H9 (cell line): ENCODE results near the gene SLC35B1. TPM values are rescaled to one million over a fixed set of nuclear protein-coding genes. Genes with fewer than 3 reads are reported as not detected.

Experiments
- DNase-seq: peaks from one replicate; pipeline ENCODE4 v3.0.0-alpha.2; 2017
- H2AFZ ChIP-seq: one replicate; pipeline ENCODE4 v1.6.1; 2013; ENCODE audit warnings: mild to moderate bottlenecking, low read length, control low read depth, moderate library complexity
- H2AK5ac ChIP-seq: 2 replicates; pipeline ENCODE4 v1.6.1; 2013; ENCODE audit warnings: low read length, control low read depth, mixed read lengths; ENCODE audit not compliant: insufficient read length
- H2BK120ac ChIP-seq: one replicate; pipeline ENCODE4 v1.6.1; 2013; ENCODE audit warnings: low read depth, mild to moderate bottlenecking, low read length, control low read depth, inconsistent platforms; ENCODE audit not compliant: poor library complexity, severe bottlenecking
- H2BK12ac ChIP-seq: 2 replicates; pipeline ENCODE4 v1.6.1; 2013; ENCODE audit warnings: low read length, control low read depth, mixed read lengths, low read depth; ENCODE audit not compliant: insufficient read length
- H2BK15ac ChIP-seq: 2 replicates; pipeline ENCODE4 v1.6.1; 2013; ENCODE audit warnings: low read depth, low read length, control low read depth
- H2BK20ac ChIP-seq: one replicate; pipeline ENCODE4 v1.6.1; 2013; ENCODE audit warnings: low read depth, mild to moderate bottlenecking, low read length, control low read depth, inconsistent platforms; ENCODE audit not compliant: poor library complexity, severe bottlenecking
- H2BK5ac ChIP-seq: 2 replicates; pipeline ENCODE4 v1.6.1; 2013; ENCODE audit warnings: low read length, control low read depth, mixed read lengths; ENCODE audit not compliant: insufficient read length
- H3K14ac ChIP-seq: 2 replicates; pipeline ENCODE4 v1.6.1; 2013; ENCODE audit warnings: low read length, control low read depth; ENCODE audit not compliant: insufficient read depth
- H3K18ac ChIP-seq: 2 replicates; pipeline ENCODE4 v1.6.1; 2013; ENCODE audit warnings: low read depth, mild to moderate bottlenecking, mixed read lengths, low read length, control low read depth; ENCODE audit not compliant: insufficient read length
- H3K23ac ChIP-seq: 2 replicates; pipeline ENCODE4 v1.6.1; 2013; ENCODE audit warnings: low read length, control low read depth, mixed read lengths, low read depth; ENCODE audit not compliant: insufficient read length
- H3K23me2 ChIP-seq: 2 replicates; pipeline ENCODE4 v1.6.1; 2013; ENCODE audit warnings: low read depth, mild to moderate bottlenecking, mixed read lengths, low read length, control low read depth; ENCODE audit not compliant: insufficient read length, poor library complexity, severe bottlenecking
- H3K27ac ChIP-seq: 2 replicates; pipeline ENCODE4 v1.5.1; 2013; ENCODE audit warnings: low read length, control low read depth, mixed read lengths, low read depth; ENCODE audit not compliant: insufficient read length
- H3K27me3 ChIP-seq: 2 replicates; pipeline ENCODE4 v1.6.1; 2013; ENCODE audit warnings: low read length, control low read depth, inconsistent platforms; ENCODE audit not compliant: insufficient read depth
- H3K4ac ChIP-seq: 2 replicates; pipeline ENCODE4 v1.6.1; 2013; ENCODE audit warnings: low read depth, mild to moderate bottlenecking, control low read depth, inconsistent platforms, low read length, moderate library complexity
- H3K4me1 ChIP-seq: 2 replicates; pipeline ENCODE4 v1.6.1; 2013; ENCODE audit warnings: low read length, control low read depth, inconsistent platforms; ENCODE audit not compliant: insufficient read depth
- H3K4me2 ChIP-seq: 2 replicates; pipeline ENCODE4 v1.6.1; 2013; ENCODE audit warnings: low read length, control low read depth, mixed read lengths; ENCODE audit not compliant: insufficient read length, insufficient read depth
- H3K56ac ChIP-seq: 2 replicates; pipeline ENCODE4 v1.6.1; 2013; ENCODE audit warnings: low read depth, mild to moderate bottlenecking, mixed read lengths, low read length, control low read depth; ENCODE audit not compliant: insufficient read length
- H3K79me1 ChIP-seq: 2 replicates; pipeline ENCODE4 v1.6.1; 2013; ENCODE audit warnings: low read depth, mild to moderate bottlenecking, moderate library complexity, low read length, control low read depth, inconsistent platforms; ENCODE audit not compliant: insufficient read depth, poor library complexity, severe bottlenecking
- H3K79me2 ChIP-seq: 2 replicates; pipeline ENCODE4 v1.6.1; 2013; ENCODE audit warnings: low read length, control low read depth, inconsistent platforms; ENCODE audit not compliant: insufficient read depth
- H3K9ac ChIP-seq: 2 replicates; pipeline ENCODE4 v1.6.1; 2013; ENCODE audit warnings: low read length, control low read depth, mixed read lengths; ENCODE audit not compliant: insufficient read length; ENCODE audit errors: extremely low read depth
- H3K9me3 ChIP-seq: one replicate; pipeline ENCODE4 v1.6.1; 2013; ENCODE audit warnings: low read depth, low read length, inconsistent platforms; ENCODE audit not compliant: control insufficient read depth
- H3T11ph ChIP-seq: one replicate; pipeline ENCODE4 v1.6.1; 2013; ENCODE audit warnings: mild to moderate bottlenecking, low read length, control low read depth, inconsistent platforms
- H4K20me1 ChIP-seq: one replicate; pipeline ENCODE4 v1.6.1; 2013; ENCODE audit not compliant: control insufficient read depth, insufficient read length, insufficient read depth
- H4K5ac ChIP-seq: 2 replicates; pipeline ENCODE4 v1.6.1; 2013; ENCODE audit warnings: low read depth, mild to moderate bottlenecking, mixed read lengths, low read length, control low read depth; ENCODE audit not compliant: insufficient read length
- H4K8ac ChIP-seq: replicated peaks from 2 replicates; pipeline ENCODE4 v1.6.1; 2013; ENCODE audit warnings: low read length, control low read depth, mixed read lengths, low read depth; ENCODE audit not compliant: insufficient read length
- H4K91ac ChIP-seq: 2 replicates; pipeline ENCODE4 v1.6.1; 2013; ENCODE audit warnings: low read depth, mild to moderate bottlenecking, moderate library complexity, mixed read lengths, low read length, control low read depth; ENCODE audit not compliant: insufficient read length
- H3K27ac Mint-ChIP-seq, 3 experiments: 2 replicates in 2 of 3; 3 replicates in 1 of 3; pipeline ENCODE4 v1.8.0; 2020 to 2021; ENCODE audit warnings: mixed read lengths in 3 of 3, mild to moderate bottlenecking in 1 of 3, moderate library complexity in 1 of 3
- H3K27me3 Mint-ChIP-seq: 2 replicates; pipeline ENCODE4 v1.8.0; 2021; ENCODE audit warnings: low read depth, mild to moderate bottlenecking, moderate library complexity, mixed read lengths
- H3K36me3 Mint-ChIP-seq, 3 experiments: 2 replicates in 2 of 3; 3 replicates in 1 of 3; pipeline ENCODE4 v1.8.0; 2020 to 2021; ENCODE audit warnings: low read depth in 3 of 3, mixed read lengths in 3 of 3; ENCODE audit not compliant: insufficient read depth in 1 of 3
- H3K4me1 Mint-ChIP-seq, 2 experiments: 2 replicates each; pipeline ENCODE4 v1.8.0; 2020; ENCODE audit warnings: mixed read lengths in 2 of 2
- H3K4me3 Mint-ChIP-seq, 2 experiments: 2 replicates in 1 of 2; 3 replicates in 1 of 2; pipeline ENCODE4 v1.8.0; 2020 to 2021; ENCODE audit warnings: mild to moderate bottlenecking in 2 of 2, mixed read lengths in 2 of 2, moderate library complexity in 1 of 2
- H3K9me3 Mint-ChIP-seq, 2 experiments: 2 replicates in 1 of 2; 3 replicates in 1 of 2; pipeline ENCODE4 v1.8.0; 2020; ENCODE audit warnings: mild to moderate bottlenecking in 2 of 2, mixed read lengths in 2 of 2, moderate library complexity in 1 of 2
- WGBS: extraction: QIAGEN DNeasy Blood & Tissue Kit; methylation state at CpG from one replicate; pipeline ENCODE4 v1.1.7; 2013; ENCODE audit warnings: missing lambda C conversion rate, low lambda C conversion rate, mixed read lengths; ENCODE audit not compliant: insufficient read length; ENCODE audit errors: extremely low coverage; 5-methylcytosine and 5-hydroxymethylcytosine counted together
- total RNA-seq: library from RNA; stranded (reverse); gene quantifications from 2 replicates; pipeline ENCODE4 v1.2.1, GENCODE V29; 2021
- TF ChIP-seq, protein P1 (sequence below): fragments of 200-600 bp; sonication (generic); conservative IDR thresholded peaks from 3 replicates; pipeline ENCODE4 v1.8.0; 2021; ENCODE audit warnings: antibody characterized with exemption, mild to moderate bottlenecking

The SLC35B1 gene
- total RNA-seq, 1 experiment from 2014 or later, result 58.9 TPM

DNA sequence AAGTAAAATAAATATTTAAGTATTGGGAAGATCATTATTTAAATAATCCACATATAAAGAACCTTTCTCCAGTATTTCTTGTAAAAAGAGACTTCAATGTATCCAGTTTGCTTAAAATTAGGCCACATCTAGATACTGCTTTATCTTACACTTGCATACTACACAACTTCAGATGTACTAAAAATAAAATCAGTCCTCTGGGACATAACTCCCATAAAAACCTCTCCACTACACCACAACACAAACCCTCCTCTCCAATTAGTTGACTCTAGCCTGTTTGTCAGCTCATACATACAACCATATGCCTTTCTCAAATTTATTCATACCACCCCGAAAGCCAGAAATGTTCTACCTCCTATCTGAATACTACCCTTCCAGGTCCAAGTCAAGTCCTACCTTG is 51.5 kb downstream of the SLC35B1 start:
- H3K79me2 ChIP-seq, result peaks cover 3% of the 10 kb centered on the region
- no peak for DNase-seq
- H3K14ac ChIP-seq, result no peak overlapping the region
- H3K4me1 ChIP-seq, result no peaks in the 10 kb centered on the region
- no peak overlapping the region for H3K56ac ChIP-seq
- no peak overlapping the region for H3K4ac ChIP-seq
- H4K8ac ChIP-seq, result no peak overlapping the region
- no peak overlapping the region for H3T11ph ChIP-seq
- no peak overlapping the region for H3K4me2 ChIP-seq
- no peak overlapping the region for H3K27ac ChIP-seq
- H3K27me3 ChIP-seq, result no peaks in the 10 kb centered on the region
- no peaks in the 10 kb centered on the region for H3K9me3 ChIP-seq
- no peak overlapping the region for H4K91ac ChIP-seq
- H3K9me3 Mint-ChIP-seq, result no peaks in the 10 kb centered on the region
- H4K5ac ChIP-seq, result no peak overlapping the region
- H3K23ac ChIP-seq, result no peak overlapping the region
- WGBS, result no CpG with 5 or more reads among the region's 1 CpG
- no peaks in the 10 kb centered on the region for H3K23me2 ChIP-seq
- no peak overlapping the region for H2BK15ac ChIP-seq
- H3K9ac ChIP-seq, result no peak overlapping the region
- H4K20me1 ChIP-seq, result no peaks in the 10 kb centered on the region
- H2AFZ ChIP-seq, result no peak overlapping the region
- H2BK120ac ChIP-seq, result no peak overlapping the region
- no peak overlapping the region for H3K18ac ChIP-seq
- peak overlapping the region in 1 of 3 experiments; percentile 10; a peak in 1 of 7 replicates for H3K27ac Mint-ChIP-seq
- H2BK20ac ChIP-seq, result no peak overlapping the region
- no peak overlapping the region for H3K4me3 Mint-ChIP-seq
- H2AK5ac ChIP-seq, result no peak overlapping the region
- no peaks in the 10 kb centered on the region for H3K4me1 Mint-ChIP-seq
- TF ChIP-seq, protein P1, sequence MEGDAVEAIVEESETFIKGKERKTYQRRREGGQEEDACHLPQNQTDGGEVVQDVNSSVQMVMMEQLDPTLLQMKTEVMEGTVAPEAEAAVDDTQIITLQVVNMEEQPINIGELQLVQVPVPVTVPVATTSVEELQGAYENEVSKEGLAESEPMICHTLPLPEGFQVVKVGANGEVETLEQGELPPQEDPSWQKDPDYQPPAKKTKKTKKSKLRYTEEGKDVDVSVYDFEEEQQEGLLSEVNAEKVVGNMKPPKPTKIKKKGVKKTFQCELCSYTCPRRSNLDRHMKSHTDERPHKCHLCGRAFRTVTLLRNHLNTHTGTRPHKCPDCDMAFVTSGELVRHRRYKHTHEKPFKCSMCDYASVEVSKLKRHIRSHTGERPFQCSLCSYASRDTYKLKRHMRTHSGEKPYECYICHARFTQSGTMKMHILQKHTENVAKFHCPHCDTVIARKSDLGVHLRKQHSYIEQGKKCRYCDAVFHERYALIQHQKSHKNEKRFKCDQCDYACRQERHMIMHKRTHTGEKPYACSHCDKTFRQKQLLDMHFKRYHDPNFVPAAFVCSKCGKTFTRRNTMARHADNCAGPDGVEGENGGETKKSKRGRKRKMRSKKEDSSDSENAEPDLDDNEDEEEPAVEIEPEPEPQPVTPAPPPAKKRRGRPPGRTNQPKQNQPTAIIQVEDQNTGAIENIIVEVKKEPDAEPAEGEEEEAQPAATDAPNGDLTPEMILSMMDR, result no peak
- H3K27me3 Mint-ChIP-seq, result no peaks in the 10 kb centered on the region; the same call in 1 of the 2 replicates
- H3K36me3 Mint-ChIP-seq, result peaks cover 2 to 3% (median 3%) of the 10 kb centered on the region in 3 experiments; a peak in 4 of 7 replicates
- no peak overlapping the region for H2BK12ac ChIP-seq
- peaks cover 3% of the 10 kb centered on the region for H3K79me1 ChIP-seq
- H2BK5ac ChIP-seq, result no peak overlapping the region

Other genes starting within 250 kb of the SLC35B1 start
- gene NGFR, start 212.7 kb downstream of the SLC35B1 start, total RNA-seq, result 9.6 and 10.9 TPM in 2 replicates
- 1.3 and 1.7 TPM in 2 replicates for gene NXPH3, start 132.1 kb downstream of the SLC35B1 start, total RNA-seq
- gene SPOP, start 29.9 kb downstream of the SLC35B1 start, total RNA-seq, result 33.7 and 35.0 TPM in 2 replicates
- gene FAM117A, start 56.2 kb upstream of the SLC35B1 start, total RNA-seq, result 21.1 and 21.3 TPM in 2 replicates
- 84.6 and 93.1 TPM in 2 replicates for gene KAT7, start 80.7 kb upstream of the SLC35B1 start, total RNA-seq
- not detected in 2 replicates for gene TAC4, start 140.1 kb upstream of the SLC35B1 start, total RNA-seq